K562 (cell line): ENCODE data around the gene PLG. TPM values are rescaled to one million over a fixed set of nuclear protein-coding genes. Genes with fewer than 3 reads are reported as not detected.
A peak's percentile ranks its signal among the peaks of the same experiment; 100 is the strongest.

Experiments
- ATAC-seq: fragments of 200-7000 bp; cut with Tn5 transposase; 3 replicates; pipeline ENCODE4 v1.9.1; 2020; ENCODE audit warnings: moderate library complexity
- BruUV-seq: library from RNA; stranded (reverse); fragments of 400-500 nt; replicated peaks from 2 replicates; lab custom pipeline; 2021; lab: Mats Ljungman, UMichigan
- CTCF ChIA-PET: fragments of 300-600 bp; formaldehyde crosslinking; extraction: SDS; loops from one replicate; lab custom pipeline; 2021; ENCODE audit warnings: low intra/inter-chr PET ratio; lab: Yijun Ruan, JAX
- POLR2A ChIA-PET: fragments of 300-600, 350-650 bp; sonication (Branson Sonifier 250); formaldehyde crosslinking; extraction: SDS; loops from one replicate; lab custom pipeline; 2021; ENCODE audit warnings: antibody characterized with exemption, inconsistent platforms; lab: Yijun Ruan, JAX
- DNase-seq, 4 experiments: peaks; one replicate each; pipeline versions ENCODE4 v3.0.0 to v3.0.0-alpha.2; 2011 to 2018; ENCODE audit warnings: low spot score in 3 of 4, mixed read lengths in 3 of 4; ENCODE audit errors: extremely low read depth in 1 of 4
- FAIRE-seq: peaks from 2 replicates; lab custom pipeline; 2011; peaks lifted over from hg19 to GRCh38; lab: Jason Lieb, UNC
- H2AFZ ChIP-seq: 2 replicates; pipeline ENCODE4 v1.6.0; 2011; ENCODE audit warnings: low read depth, low read length, control low read depth, inconsistent platforms
- H3K27ac ChIP-seq: fragments of 200-600 bp; 3 replicates; pipeline ENCODE4 v1.8.0; 2011; ENCODE audit warnings: low read depth, mild to moderate bottlenecking, control low read depth, inconsistent platforms, low read length, moderate library complexity, mixed read lengths; ENCODE audit errors: extremely low read depth
- H3K27me3 ChIP-seq, 2 experiments: fragments of 300-600 bp in 1 of 2; 2 replicates in 1 of 2; 3 replicates in 1 of 2; pipeline versions ENCODE4 v1.6.0 to v1.8.0; 2011; ENCODE audit warnings: inconsistent platforms in 2 of 2, low read length in 2 of 2, mild to moderate bottlenecking in 1 of 2, mixed read lengths in 1 of 2, moderate library complexity in 1 of 2; ENCODE audit not compliant: control insufficient read depth in 2 of 2, insufficient read depth in 2 of 2
- H3K36me3 ChIP-seq: fragments of 300-600 bp; 3 replicates; pipeline ENCODE4 v1.8.0; 2011; ENCODE audit warnings: mild to moderate bottlenecking, low read length, inconsistent platforms; ENCODE audit not compliant: control insufficient read depth, insufficient read depth
- H3K4me1 ChIP-seq, 2 experiments: fragments of 200-600 bp in 1 of 2; replicated peaks in 1 of 2; 2 replicates in 1 of 2; 3 replicates in 1 of 2; pipeline versions ENCODE4 v1.5.1 to v1.8.0; 2011; ENCODE audit warnings: inconsistent platforms in 2 of 2, low read length in 2 of 2, mild to moderate bottlenecking in 1 of 2, mixed read lengths in 1 of 2, moderate library complexity in 1 of 2; ENCODE audit not compliant: control insufficient read depth in 2 of 2, insufficient read depth in 2 of 2
- H3K4me2 ChIP-seq: 2 replicates; pipeline ENCODE4 v1.6.1; 2011; ENCODE audit warnings: low read length, control low read depth, inconsistent platforms, mixed read lengths; ENCODE audit not compliant: insufficient read depth
- H3K4me3 ChIP-seq: fragments of 200-600 bp; sonication (generic), shearing (Covaris generic); 2 replicates; pipeline ENCODE4 v1.5.1; 2016; ENCODE audit warnings: control low read depth, inconsistent platforms
- H3K79me2 ChIP-seq: fragments of 200-600 bp; 3 replicates; pipeline ENCODE4 v1.8.0; 2011; ENCODE audit warnings: low read length, inconsistent platforms; ENCODE audit not compliant: control insufficient read depth, insufficient read depth
- H3K9ac ChIP-seq, 2 experiments: 2 replicates each; pipeline versions ENCODE4 v1.6.0 to v1.6.1; 2011; ENCODE audit warnings: low read depth in 2 of 2, low read length in 2 of 2, control low read depth in 1 of 2, inconsistent platforms in 1 of 2, mild to moderate bottlenecking in 1 of 2, mixed read lengths in 1 of 2; ENCODE audit not compliant: insufficient read depth in 1 of 2
- H3K9me1 ChIP-seq: one replicate; pipeline ENCODE4 v1.6.0; 2011; ENCODE audit warnings: inconsistent platforms, mild to moderate bottlenecking, low read length, moderate library complexity; ENCODE audit not compliant: control insufficient read depth, insufficient read depth
- H3K9me3 ChIP-seq: replicated peaks from 2 replicates; pipeline ENCODE4 v1.5.1; 2011; ENCODE audit warnings: low read depth, low read length, inconsistent platforms; ENCODE audit not compliant: control insufficient read depth, insufficient read depth
- H4K20me1 ChIP-seq: replicated peaks from 2 replicates; pipeline ENCODE4 v1.6.1; 2011; ENCODE audit warnings: low read length, inconsistent platforms, mixed read lengths; ENCODE audit not compliant: control insufficient read depth, insufficient read depth
- FOXA1 ChIP-seq: fragments of 450-650 bp; IDR thresholded peaks from 2 replicates; pipeline ENCODE4 v1.6.1; 2016; ENCODE audit warnings: mild to moderate bottlenecking, borderline replicate concordance
- REST ChIP-seq, 2 experiments: fragments of 450-650 bp; formaldehyde crosslinking in 1 of 2; IDR thresholded peaks; 2 replicates each; pipeline versions ENCODE4 v1.4.0 to v1.6.1; 2014 to 2020; ENCODE audit warnings: mild to moderate bottlenecking in 2 of 2, borderline replicate concordance in 1 of 2, low read depth in 1 of 2
- WGBS: fragments of 100-300 bp; shearing (Covaris generic); methylation state at CpG from one replicate; pipeline ENCODE4 v1.1.6; 2016; ENCODE audit warnings: low coverage, mixed read lengths; ENCODE audit not compliant: insufficient coverage; ENCODE audit errors: missing lambda C conversion rate; 5-methylcytosine and 5-hydroxymethylcytosine counted together
- in situ Hi-C: fragments of 300-500 bp; cut with MboI; formaldehyde crosslinking; loops from 4 replicates; pipeline ENCODE4 v1.15.0; 2018; ENCODE audit warnings: inconsistent platforms, mixed read lengths
- intact Hi-C: fragments of 100-400 bp; cut with micrococcal nuclease; formaldehyde crosslinking; loops from 2 replicates; pipeline ENCODE4 v1.14.2; 2022
- polyA plus RNA-seq, 8 experiments: library from polyadenylated mRNA; depleted of rRNA in 4 of 8; stranded (reverse) in 5 of 8; unstranded in 3 of 8; fragments of >200 nt; fragmentation: Nextera tagmentation in 2 of 8; fragmentation: Illumina TruSeq in 1 of 8; extraction: Ambion mirVana in 2 of 8; extraction: Trizol in 1 of 8; gene quantifications; 2 replicates each; pipeline versions ENCODE4 v1.2.1 to v1.2.3, GENCODE V29; 2011 to 2014; ENCODE audit warnings: inconsistent platforms in 1 of 8, missing spikeins in 1 of 8
- total RNA-seq, 7 experiments: library from RNA; depleted of rRNA in 6 of 7; stranded (reverse); fragments of >200 nt in 6 of 7; fragmentation: Illumina TruSeq in 2 of 7; extraction: Trizol in 2 of 7; gene quantifications; 2 replicates each; pipeline versions ENCODE4 v1.2.1 to v1.2.3, GENCODE V29; 2011 to 2021; ENCODE audit warnings: low replicate concordance in 1 of 7

PLG gene
- total and polyA plus RNA-seq, 9 of the 15 experiments (the other 6 are each of a cell fraction or from before 2014, with no cell fraction given): 0.64 TPM; not detected in 8

- H3K4me1 ChIP-seq: no peaks in the 10 kb centered on the region; a peak in 1 of 5 replicates
- no peaks in the 10 kb centered on the region for H3K79me2 ChIP-seq
- no peak for DNase-seq
- no peaks in the 10 kb centered on the region for H3K9me1 ChIP-seq
- 11% methylated on average over 2 of the region's 2 CpGs for WGBS
- no peak overlapping the region for H3K9ac ChIP-seq
- H3K4me2 ChIP-seq: no peak overlapping the region
- no peak overlapping the region for H3K4me3 ChIP-seq
- no peaks in the 10 kb centered on the region for H4K20me1 ChIP-seq
- no peak for FAIRE-seq
- H3K9me3 ChIP-seq: no peaks in the 10 kb centered on the region
- H3K36me3 ChIP-seq: no peaks in the 10 kb centered on the region
- no peak overlapping the region for H2AFZ ChIP-seq
- TF ChIP-seq REST (IDR thresholded peaks at IDR 0.05; ENCODE audit: borderline replicate concordance) (peak; percentile 61), REST (CRISPR knock-in tag; IDR thresholded peaks at IDR 0.05; ENCODE audit: low read depth) (no peak), FOXA1 (no peak)
- POLR2A ChIA-PET: no interaction called here
- no peak overlapping the region for H3K27ac ChIP-seq
- intact Hi-C loops (no loop called here), in situ Hi-C loops (no loop called here)
- CTCF ChIA-PET: interaction anchor here (0.6 kb wide), 1 partner anchor 107 kb away, joined by 3 read pairs; no protein-coding TSS in a partner anchor
- H3K27me3 ChIP-seq: no peaks in the 10 kb centered on the region
- ATAC-seq: no peak
- no TSS peak for BruUV-seq
Observed at GRCh38 chr6:160755165-160755564, 53.1 kb downstream of the PLG start.
